ENCODE results near the gene MYCBP2. TPM values are rescaled to one million over a fixed set of nuclear protein-coding genes. Genes with fewer than 3 reads are reported as not detected.
A peak's percentile ranks its signal among the peaks of the same experiment; 100 is the strongest.
"Not testable (repeated sequence)": the region's sequence is repeated elsewhere in the genome, so short reads cannot be mapped to it uniquely, and the experiment has no call there.

Gene MYCBP2
- total RNA-seq, 5 donors from 2014 or later (not counting 1 experiment from before 2014, with no cell fraction given) = 153 to 214 (median 176) TPM

GRCh38 chr13:77265336-77265735 lies 61.6 kb downstream of the MYCBP2 start:
- H3K27ac ChIP-seq (ENCODE audit: low read length) = no peak overlapping the region
- no peaks in the 10 kb centered on the region for H3K27me3 ChIP-seq (replicated peaks in 1 of 2; ENCODE audit: control insufficient read depth in 2 of 2, extremely low read depth in 1 of 2, insufficient read depth in 2 of 2, low read length in 1 of 2)
- ChIA-PET CTCF (interaction anchor here (0.7 to 1.1 kb wide), 2 partner anchors 42 to 213 kb away, joined by 3 to 5 read pairs; no protein-coding TSS in a partner anchor), POLR2A (interaction anchor here in 1 of 2 donors (1.2 kb wide), 1 partner anchor 14 kb away, joined by 4 read pairs; no protein-coding TSS in a partner anchor)
- no peaks in the 10 kb centered on the region for H3K4me1 ChIP-seq (ENCODE audit: control insufficient read depth in 1 of 2, extremely low read depth in 1 of 2, insufficient read depth in 2 of 2, low read length in 2 of 2)
- Mint-ChIP-seq H3K4me1 (peaks cover 2 to 9% (median 4%) of the 10 kb centered on the region in 3 donors), H3K4me3 (no peak overlapping the region), H3K36me3 (peaks cover 37% of the 10 kb centered on the region), H3K9me3 (no peaks in the 10 kb centered on the region), H3K27me3 (no peaks in the 10 kb centered on the region), H3K27ac (peak overlapping the region; percentile 4 to 27)
- H3K36me3 ChIP-seq (ENCODE audit: control insufficient read depth in 2 of 2, extremely low read depth in 1 of 2, insufficient read depth in 1 of 2, low read length in 1 of 2) = peaks cover 4 to 63% of the 10 kb centered on the region in 2 donors
- ATAC-seq (replicated peaks in 1 of 4) (no peak), DNase-seq (no peak)
- no CpG with 5 or more reads among the region's 5 CpGs for WGBS (ENCODE audit: insufficient coverage)
- H3K9me3 ChIP-seq = no peaks in the 10 kb centered on the region
- H3K4me3 ChIP-seq (ENCODE audit: control insufficient read depth in 1 of 2, extremely low read depth in 1 of 2, low read length in 1 of 2) = no peak overlapping the region

- Histone ChIP-seq H3K27me3 (replicated peaks in 1 of 2; ENCODE audit: control insufficient read depth in 2 of 2, extremely low read depth in 1 of 2, insufficient read depth in 2 of 2, low read length in 1 of 2) (no peaks in the 10 kb centered on the region), H3K4me3 (ENCODE audit: control insufficient read depth in 1 of 2, extremely low read depth in 1 of 2, low read length in 1 of 2) (no peak overlapping the region), H3K4me1 (ENCODE audit: control insufficient read depth in 1 of 2, extremely low read depth in 1 of 2, insufficient read depth in 2 of 2, low read length in 2 of 2) (no peaks in the 10 kb centered on the region), H3K27ac (ENCODE audit: low read length) (no peak overlapping the region), H3K36me3 (ENCODE audit: control insufficient read depth in 2 of 2, extremely low read depth in 1 of 2, insufficient read depth in 1 of 2, low read length in 1 of 2) (peaks cover 0 to 68% of the 10 kb centered on the region in 2 donors), H3K9me3 (no peaks in the 10 kb centered on the region)
- no peaks in the 10 kb centered on the region for H3K9me3 Mint-ChIP-seq
- H3K27ac Mint-ChIP-seq = no peak overlapping the region
- ATAC-seq (replicated peaks in 1 of 4) = no peak
- no CpG with 5 or more reads among the region's 2 CpGs for WGBS (ENCODE audit: insufficient coverage)
- ChIA-PET POLR2A (interaction anchor here in 1 of 2 donors (0.6 kb wide), 1 partner anchor 43 kb away, joined by 3 read pairs; no protein-coding TSS in a partner anchor), CTCF (interaction anchor here in 1 of 2 donors (0.6 to 2.3 kb wide), 2 partner anchors 81 to 216 kb away, joined by 3 to 7 read pairs; no protein-coding TSS in a partner anchor)
- no peaks in the 10 kb centered on the region for H3K27me3 Mint-ChIP-seq
- DNase-seq = no peak
- no peak overlapping the region for H3K4me3 Mint-ChIP-seq
- peaks cover 45% of the 10 kb centered on the region for H3K36me3 Mint-ChIP-seq
- peaks cover 2 to 9% (median 4%) of the 10 kb centered on the region in 3 donors for H3K4me1 Mint-ChIP-seq
Observed at GRCh38 chr13:77262198-77262597, 64.7 kb downstream of the MYCBP2 start.

GRCh38 chr13:77250975-77251374 lies 75.9 kb downstream of the MYCBP2 start:
- WGBS (ENCODE audit: insufficient coverage) = 96% methylated on average over 3 of the region's 3 CpGs
- CTCF ChIA-PET = no interaction called here
- no peak overlapping the region for H3K27ac Mint-ChIP-seq

GRCh38 chr13:77245224-77245623 lies 81.7 kb downstream of the MYCBP2 start:
- peaks cover 0 to 27% of the 10 kb centered on the region in 2 donors for H3K36me3 ChIP-seq (ENCODE audit: control insufficient read depth in 2 of 2, extremely low read depth in 1 of 2, insufficient read depth in 1 of 2, low read length in 1 of 2)
- ATAC-seq (replicated peaks in 1 of 4); H3K27me3 ChIP-seq (replicated peaks in 1 of 2; ENCODE audit: control insufficient read depth in 2 of 2, extremely low read depth in 1 of 2, insufficient read depth in 2 of 2, low read length in 1 of 2); POLR2A ChIA-PET; H3K4me1 ChIP-seq (ENCODE audit: control insufficient read depth in 1 of 2, extremely low read depth in 1 of 2, insufficient read depth in 2 of 2, low read length in 2 of 2); H3K9me3 Mint-ChIP-seq; DNase-seq; H3K27ac ChIP-seq (ENCODE audit: low read length); H3K4me3 ChIP-seq (ENCODE audit: control insufficient read depth in 1 of 2, extremely low read depth in 1 of 2, low read length in 1 of 2); H3K4me3 Mint-ChIP-seq; CTCF ChIA-PET; H3K27me3 Mint-ChIP-seq; H3K27ac Mint-ChIP-seq; H3K9me3 ChIP-seq: not testable (repeated sequence)
- H3K36me3 Mint-ChIP-seq = peaks cover 62% of the 10 kb centered on the region
- WGBS (ENCODE audit: insufficient coverage) = no CpG with 5 or more reads among the region's 2 CpGs
- H3K4me1 Mint-ChIP-seq = peaks cover 15 to 25% (median 21%) of the 10 kb centered on the region in 3 donors

More at GRCh38 chr13:77250975-77251374, 75.9 kb downstream of the MYCBP2 start:
- no peak for DNase-seq
- POLR2A ChIA-PET = no interaction called here
- Histone ChIP-seq H3K9me3 (no peaks in the 10 kb centered on the region), H3K4me3 (ENCODE audit: control insufficient read depth in 1 of 2, extremely low read depth in 1 of 2, low read length in 1 of 2) (no peak overlapping the region), H3K36me3 (ENCODE audit: control insufficient read depth in 2 of 2, extremely low read depth in 1 of 2, insufficient read depth in 1 of 2, low read length in 1 of 2) (peaks cover 0 to 24% of the 10 kb centered on the region in 2 donors), H3K27ac (ENCODE audit: low read length) (no peak overlapping the region), H3K4me1 (ENCODE audit: control insufficient read depth in 1 of 2, extremely low read depth in 1 of 2, insufficient read depth in 2 of 2, low read length in 2 of 2) (no peaks in the 10 kb centered on the region), H3K27me3 (replicated peaks in 1 of 2; ENCODE audit: control insufficient read depth in 2 of 2, extremely low read depth in 1 of 2, insufficient read depth in 2 of 2, low read length in 1 of 2) (no peaks in the 10 kb centered on the region)
- H3K9me3 Mint-ChIP-seq = no peaks in the 10 kb centered on the region
- H3K36me3 Mint-ChIP-seq = peaks cover 59% of the 10 kb centered on the region
- no peaks in the 10 kb centered on the region for H3K27me3 Mint-ChIP-seq
- peaks cover 22 to 35% (median 25%) of the 10 kb centered on the region in 3 donors for H3K4me1 Mint-ChIP-seq
- H3K4me3 Mint-ChIP-seq = no peak overlapping the region
- no peak for ATAC-seq (replicated peaks in 1 of 4)

- Histone ChIP-seq H3K4me1 (ENCODE audit: control insufficient read depth in 1 of 2, extremely low read depth in 1 of 2, insufficient read depth in 2 of 2, low read length in 2 of 2) (no peaks in the 10 kb centered on the region), H3K4me3 (ENCODE audit: control insufficient read depth in 1 of 2, extremely low read depth in 1 of 2, low read length in 1 of 2) (no peak overlapping the region), H3K27ac (ENCODE audit: low read length) (no peak overlapping the region), H3K9me3 (no peaks in the 10 kb centered on the region), H3K36me3 (ENCODE audit: control insufficient read depth in 2 of 2, extremely low read depth in 1 of 2, insufficient read depth in 1 of 2, low read length in 1 of 2) (peaks cover 0 to 22% of the 10 kb centered on the region in 2 donors), H3K27me3 (replicated peaks in 1 of 2; ENCODE audit: control insufficient read depth in 2 of 2, extremely low read depth in 1 of 2, insufficient read depth in 2 of 2, low read length in 1 of 2) (no peaks in the 10 kb centered on the region)
- Mint-ChIP-seq H3K4me3 (no peak overlapping the region), H3K27me3 (no peaks in the 10 kb centered on the region), H3K9me3 (no peaks in the 10 kb centered on the region), H3K27ac (no peak overlapping the region), H3K4me1 (peaks cover 8 to 16% (median 10%) of the 10 kb centered on the region in 3 donors), H3K36me3 (peaks cover 35% of the 10 kb centered on the region)
- ATAC-seq (replicated peaks in 1 of 4) (no peak), DNase-seq (no peak)
- ChIA-PET POLR2A (no interaction called here), CTCF (no interaction called here)
- WGBS (ENCODE audit: insufficient coverage) = 100% methylated on average over 1 of the region's 3 CpGs
Observed at GRCh38 chr13:77239312-77239711, 87.6 kb downstream of the MYCBP2 start.

GRCh38 chr13:77235456-77236022 lies 91.4 kb downstream of the MYCBP2 start:
- Mint-ChIP-seq H3K9me3 (no peaks in the 10 kb centered on the region), H3K36me3 (peaks cover 32% of the 10 kb centered on the region), H3K27me3 (no peaks in the 10 kb centered on the region), H3K27ac (peak overlapping the region in 1 of 2 donors; percentile 15), H3K4me1 (peaks cover 15 to 23% (median 16%) of the 10 kb centered on the region in 3 donors), H3K4me3 (no peak overlapping the region)
- POLR2A ChIA-PET = interaction anchor here in 1 of 2 donors (0.6 kb wide), 1 partner anchor 1282 kb away, joined by 4 read pairs; no protein-coding TSS in a partner anchor
- H3K4me3 ChIP-seq (ENCODE audit: control insufficient read depth in 1 of 2, extremely low read depth in 1 of 2, low read length in 1 of 2) = no peak overlapping the region
- CTCF ChIA-PET = no interaction called here
- H3K9me3 ChIP-seq = no peaks in the 10 kb centered on the region
- no peaks in the 10 kb centered on the region for H3K27me3 ChIP-seq (replicated peaks in 1 of 2; ENCODE audit: control insufficient read depth in 2 of 2, extremely low read depth in 1 of 2, insufficient read depth in 2 of 2, low read length in 1 of 2)
- H3K4me1 ChIP-seq (ENCODE audit: control insufficient read depth in 1 of 2, extremely low read depth in 1 of 2, insufficient read depth in 2 of 2, low read length in 2 of 2) = no peaks in the 10 kb centered on the region
- DNase-seq (no peak), ATAC-seq (replicated peaks in 1 of 4) (peak in 1 of 4 experiments; percentile 57)
- no peak overlapping the region for H3K27ac ChIP-seq (ENCODE audit: low read length)
- H3K36me3 ChIP-seq (ENCODE audit: control insufficient read depth in 2 of 2, extremely low read depth in 1 of 2, insufficient read depth in 1 of 2, low read length in 1 of 2) = peaks cover 0 to 10% of the 10 kb centered on the region in 2 donors
